Sigmoid colon (tissue), 7 donors: ENCODE data around the gene DAP3. TPM values are rescaled to one million over a fixed set of nuclear protein-coding genes. Genes with fewer than 3 reads are reported as not detected.
"Not testable (repeated sequence)": the region's sequence is repeated elsewhere in the genome, so short reads cannot be mapped to it uniquely, and the experiment has no call there.

Source experiments
- DNase-seq: peaks from one replicate; pipeline ENCODE4 v3.0.0-alpha.2; 2019
- H3K27ac ChIP-seq, 4 donors: fragments of 200-600 bp; sonication (generic); one replicate each; pipeline ENCODE4 v1.5.1; 2016 to 2019; ENCODE audit warnings: mild to moderate bottlenecking in 1 of 4
- H3K27me3 ChIP-seq, 3 donors: fragments of 200-600 bp; sonication (generic); one replicate each; pipeline ENCODE4 v1.5.1; 2019; ENCODE audit warnings: mild to moderate bottlenecking in 1 of 3
- H3K36me3 ChIP-seq, 4 donors: fragments of 200-600 bp; sonication (generic); one replicate each; pipeline ENCODE4 v1.5.1; 2016 to 2019
- H3K4me1 ChIP-seq, 4 donors: fragments of 200-600 bp; sonication (generic); one replicate each; pipeline ENCODE4 v1.5.1; 2017 to 2019
- H3K4me3 ChIP-seq, 4 donors: fragments of 200-600 bp; sonication (generic); one replicate each; pipeline ENCODE4 v1.5.1; 2017 to 2019; ENCODE audit warnings: mild to moderate bottlenecking in 2 of 4, moderate library complexity in 1 of 4
- H3K9me3 ChIP-seq, 4 donors: fragments of 200-600 bp in 3 of 4; sonication (generic) in 3 of 4; one replicate each; pipeline versions ENCODE4 v1.5.1 to v1.6.1; 2013 to 2019
- EP300 ChIP-seq, 4 donors: sonication (generic); formaldehyde crosslinking; IDR thresholded peaks; one replicate each; pipeline ENCODE4 v1.6.1; 2017; ENCODE audit warnings: antibody characterized with exemption in 4 of 4
- POLR2A ChIP-seq, 2 donors: fragments of 450-650 bp; IDR thresholded peaks; one replicate each; pipeline ENCODE4 v1.6.1; 2016; ENCODE audit warnings: antibody characterized with exemption in 2 of 2, mild to moderate bottlenecking in 2 of 2, moderate library complexity in 2 of 2
- POLR2AphosphoS5 ChIP-seq, 4 donors: sonication (generic); formaldehyde crosslinking; IDR thresholded peaks; one replicate each; pipeline ENCODE4 v1.6.1; 2017; ENCODE audit warnings: antibody characterized with exemption in 4 of 4
- WGBS, 2 donors: extraction: QIAGEN DNeasy Blood & Tissue Kit; methylation state at CpG; one replicate each; pipeline ENCODE4 v1.1.7; 2013; 5-methylcytosine and 5-hydroxymethylcytosine counted together
- intact Hi-C: fragments of 100-400 bp; cut with DNase I; formaldehyde crosslinking; loops from one replicate; pipeline ENCODE4 v1.15.1; 2023
- polyA plus RNA-seq, 3 donors: library from polyadenylated mRNA; stranded (reverse); fragments of 200-250 nt; gene quantifications; one replicate each; pipeline ENCODE4 v1.2.3, GENCODE V29; 2013
- total RNA-seq, 4 donors: library from RNA; depleted of rRNA; stranded (reverse); fragments of >200 nt; gene quantifications; one replicate each; pipeline ENCODE4 v1.1.0, GENCODE V29; 2016
- TF ChIP-seq, protein P1 (sequence below), 4 experiments: fragments of 450-650 bp in 3 of 4; fragments of 200-600 bp in 1 of 4; IDR thresholded peaks; one replicate each; pipeline ENCODE4 v1.5.1; 2016 to 2019; ENCODE audit warnings: antibody characterized with exemption in 4 of 4, mild to moderate bottlenecking in 3 of 4, moderate library complexity in 2 of 4
- donor health status: healthy with polysubstance abuse.
- donor health status: Bipolar disorder and iron deficiency.
- donor health status: healthy.

Gene DAP3
- total and polyA plus RNA-seq, 7 donors, result 60.3 to 180 (median 96.7) TPM

GRCh38 chr1:155760751-155761475 is 72.0 kb downstream of the DAP3 start:
- H3K4me3 ChIP-seq, result no peak overlapping the region
- 94 to 95% methylated on average over 2 of the region's 2 CpGs for WGBS, 2 donors
- peaks cover 32 to 93% (median 50%) of the 10 kb centered on the region in 4 donors for H3K36me3 ChIP-seq
- H3K27me3 ChIP-seq, result no peaks in the 10 kb centered on the region
- H3K4me1 ChIP-seq, result no peaks in the 10 kb centered on the region
- no peaks in the 10 kb centered on the region for H3K9me3 ChIP-seq
- no peak for DNase-seq
- TF ChIP-seq, protein P1, sequence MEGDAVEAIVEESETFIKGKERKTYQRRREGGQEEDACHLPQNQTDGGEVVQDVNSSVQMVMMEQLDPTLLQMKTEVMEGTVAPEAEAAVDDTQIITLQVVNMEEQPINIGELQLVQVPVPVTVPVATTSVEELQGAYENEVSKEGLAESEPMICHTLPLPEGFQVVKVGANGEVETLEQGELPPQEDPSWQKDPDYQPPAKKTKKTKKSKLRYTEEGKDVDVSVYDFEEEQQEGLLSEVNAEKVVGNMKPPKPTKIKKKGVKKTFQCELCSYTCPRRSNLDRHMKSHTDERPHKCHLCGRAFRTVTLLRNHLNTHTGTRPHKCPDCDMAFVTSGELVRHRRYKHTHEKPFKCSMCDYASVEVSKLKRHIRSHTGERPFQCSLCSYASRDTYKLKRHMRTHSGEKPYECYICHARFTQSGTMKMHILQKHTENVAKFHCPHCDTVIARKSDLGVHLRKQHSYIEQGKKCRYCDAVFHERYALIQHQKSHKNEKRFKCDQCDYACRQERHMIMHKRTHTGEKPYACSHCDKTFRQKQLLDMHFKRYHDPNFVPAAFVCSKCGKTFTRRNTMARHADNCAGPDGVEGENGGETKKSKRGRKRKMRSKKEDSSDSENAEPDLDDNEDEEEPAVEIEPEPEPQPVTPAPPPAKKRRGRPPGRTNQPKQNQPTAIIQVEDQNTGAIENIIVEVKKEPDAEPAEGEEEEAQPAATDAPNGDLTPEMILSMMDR (IDR thresholded peaks at IDR 0.05), result no peak
- no peak for TF ChIP-seq POLR2A (IDR thresholded peaks at IDR 0.05)
- no peak for TF ChIP-seq EP300 (IDR thresholded peaks at IDR 0.05)
- no peak for TF ChIP-seq POLR2AphosphoS5 (IDR thresholded peaks at IDR 0.05)
- intact Hi-C loops, result no loop called here
- no peak overlapping the region for H3K27ac ChIP-seq

DNA sequence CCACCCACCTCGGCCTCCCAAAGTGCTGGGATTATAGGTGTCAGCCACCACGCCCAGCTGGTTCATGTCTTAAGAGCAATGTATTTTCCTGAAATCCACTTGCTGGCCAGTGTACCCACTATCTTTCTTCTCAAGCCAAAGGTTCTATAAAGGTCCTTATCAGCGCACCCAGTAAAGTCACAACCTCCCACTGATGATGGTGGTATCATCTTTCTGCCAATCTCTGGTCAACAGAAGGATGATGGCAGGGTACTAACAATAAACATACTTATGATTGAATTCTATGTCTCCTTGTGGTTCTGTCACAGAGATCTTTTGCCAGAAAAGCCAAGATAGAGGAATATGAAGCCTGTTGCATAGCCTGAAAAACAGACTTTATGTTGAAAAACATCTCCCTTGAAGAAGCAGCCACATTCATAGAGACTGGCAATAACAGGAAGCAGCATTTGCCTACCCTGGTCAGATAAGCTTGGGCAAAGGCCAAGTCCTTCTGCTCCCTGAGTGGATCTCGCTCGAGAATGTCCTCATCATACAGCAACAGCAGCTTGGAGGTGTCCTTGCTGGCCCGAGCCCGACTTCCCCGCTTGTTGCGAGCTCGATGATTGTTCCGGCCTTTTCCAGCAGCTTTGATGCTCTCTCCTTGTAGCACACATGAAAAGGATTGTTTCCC is 73.0 kb downstream of the DAP3 start:
- WGBS, 2 donors, result 93 to 94% methylated on average over 11 of the region's 11 CpGs
- no peaks in the 10 kb centered on the region for H3K27me3 ChIP-seq
- intact Hi-C loops, result no loop called here
- DNase-seq, result no peak
- TF ChIP-seq POLR2AphosphoS5 (IDR thresholded peaks at IDR 0.05) (no peak), POLR2A (IDR thresholded peaks at IDR 0.05) (no peak), EP300 (IDR thresholded peaks at IDR 0.05) (no peak)
- TF ChIP-seq, protein P1 (IDR thresholded peaks at IDR 0.05), result no peak
- H3K9me3 ChIP-seq, result no peaks in the 10 kb centered on the region
- H3K27ac ChIP-seq, result no peak overlapping the region
- no peak overlapping the region for H3K4me3 ChIP-seq
- peaks cover 26 to 93% (median 54%) of the 10 kb centered on the region in 4 donors for H3K36me3 ChIP-seq
- H3K4me1 ChIP-seq, result no peaks in the 10 kb centered on the region

DNA sequence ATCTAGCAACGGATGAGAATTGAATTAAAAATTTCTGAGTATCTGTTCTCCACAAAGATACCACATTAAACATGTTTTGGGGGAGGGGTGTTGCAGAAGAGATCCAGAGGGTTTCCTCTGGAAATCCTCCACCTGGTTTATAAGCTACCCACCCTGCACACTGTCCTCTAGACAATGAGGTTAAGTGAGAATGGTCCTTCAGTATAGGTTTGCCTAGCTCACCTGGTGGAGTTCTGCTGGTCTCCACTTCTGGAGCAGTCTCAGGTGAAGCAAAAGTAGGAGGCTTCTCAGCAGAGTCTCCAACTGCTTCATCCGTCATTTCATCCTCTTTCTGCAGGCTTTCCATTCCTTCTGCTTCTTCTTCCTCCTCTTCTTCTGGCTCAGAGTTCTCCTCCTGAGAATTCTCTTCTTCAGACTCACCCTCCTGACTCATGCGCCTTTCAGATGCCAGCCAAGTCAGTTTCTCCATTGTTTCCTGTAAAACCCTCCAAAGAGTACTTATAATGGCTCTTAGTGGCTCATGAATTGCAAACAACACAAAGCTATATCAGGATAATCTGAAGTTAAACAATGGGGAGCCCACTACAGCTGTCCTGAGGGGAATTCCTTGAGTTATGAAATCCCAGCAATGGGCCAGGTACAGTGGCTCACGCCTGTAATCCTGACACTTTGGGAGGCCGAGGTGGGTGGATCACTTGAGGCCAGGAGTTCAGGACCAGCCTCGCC is 74.4 kb downstream of the DAP3 start:
- DNase-seq, result peak; percentile 85
- H3K36me3 ChIP-seq, result peaks cover 26 to 97% (median 54%) of the 10 kb centered on the region in 4 donors

GRCh38 chr1:155763989-155764388 is 75.1 kb downstream of the DAP3 start:
- H3K27me3 ChIP-seq, DNase-seq, H3K27ac ChIP-seq, H3K4me1 ChIP-seq, intact Hi-C loops, H3K9me3 ChIP-seq, H3K4me3 ChIP-seq: not testable (repeated sequence)
- H3K36me3 ChIP-seq, result peaks cover 26 to 97% (median 56%) of the 10 kb centered on the region in 4 donors
- WGBS, 2 donors, result 90 to 93% methylated on average over 7 of the region's 7 CpGs

More for the DNA sequence above, 74.4 kb downstream of the DAP3 start:
- H3K4me1 ChIP-seq, intact Hi-C loops, H3K4me3 ChIP-seq, H3K9me3 ChIP-seq, H3K27ac ChIP-seq, H3K27me3 ChIP-seq: not testable (repeated sequence)
- WGBS, 2 donors, result 86 to 91% methylated on average over 6 of the region's 6 CpGs

DNA sequence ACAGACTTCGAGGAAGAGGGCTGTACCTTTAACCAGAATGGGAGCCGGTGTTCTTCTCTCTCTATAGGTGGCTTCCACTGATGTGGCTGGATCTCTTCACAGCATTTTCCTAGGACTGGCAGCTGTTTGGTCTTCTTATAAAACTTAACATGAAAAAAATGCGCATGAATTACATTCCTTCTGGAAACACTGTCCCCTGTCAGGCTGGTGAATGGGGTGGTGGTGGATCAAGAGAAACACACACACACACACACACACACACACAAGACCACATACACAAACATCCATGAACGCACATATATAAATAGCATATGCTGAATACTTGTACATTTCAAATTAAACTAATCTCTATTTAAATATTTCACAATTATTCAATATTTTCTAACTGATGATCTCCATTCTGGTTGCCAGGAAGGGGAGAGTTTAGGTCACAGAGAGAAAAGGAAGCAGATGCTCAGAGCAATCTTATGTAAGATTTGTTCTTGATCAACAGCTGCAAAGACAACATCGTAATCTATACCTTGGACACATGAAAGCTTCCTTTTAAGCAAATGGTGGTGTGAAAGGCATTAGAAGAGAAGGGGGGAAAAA is 78.6 kb downstream of the DAP3 start:
- H3K9me3 ChIP-seq, intact Hi-C loops, H3K4me3 ChIP-seq, H3K27me3 ChIP-seq, H3K27ac ChIP-seq, DNase-seq, H3K4me1 ChIP-seq: not testable (repeated sequence)
- WGBS, 2 donors, result 91 to 93% methylated on average over 3 of the region's 5 CpGs
- H3K36me3 ChIP-seq, result peaks cover 8 to 97% (median 60%) of the 10 kb centered on the region in 4 donors

- H3K36me3 ChIP-seq, result peaks cover 7 to 97% (median 56%) of the 10 kb centered on the region in 4 donors
- H3K4me3 ChIP-seq, result no peak overlapping the region
- no peaks in the 10 kb centered on the region for H3K9me3 ChIP-seq
- WGBS, 2 donors, result 96 to 97% methylated on average over 5 of the region's 5 CpGs
- H3K27ac ChIP-seq, result no peak overlapping the region
- no peaks in the 10 kb centered on the region for H3K4me1 ChIP-seq
- DNase-seq, result no peak
- intact Hi-C loops, result no loop called here
- no peaks in the 10 kb centered on the region for H3K27me3 ChIP-seq
- TF ChIP-seq POLR2A (IDR thresholded peaks at IDR 0.05) (no peak), POLR2AphosphoS5 (IDR thresholded peaks at IDR 0.05) (no peak), EP300 (IDR thresholded peaks at IDR 0.05) (no peak)
- TF ChIP-seq, protein P1 (IDR thresholded peaks at IDR 0.05), result no peak
Observed at GRCh38 chr1:155769257-155769656, 80.4 kb downstream of the DAP3 start.
